Measurements from ENCODE around the gene PRUNE2. TPM values are rescaled to one million over a fixed set of nuclear protein-coding genes. Genes with fewer than 3 reads are reported as not detected.
"Not testable (repeated sequence)": the region's sequence is repeated elsewhere in the genome, so short reads cannot be mapped to it uniquely, and the experiment has no call there.

The PRUNE2 gene
- polyA plus RNA-seq (0.22 to 0.41 TPM (median 0.26 TPM) in 3 replicates), polyA minus RNA-seq (0.39 to 2.4 TPM (median 1.0 TPM) in 3 replicates)
- not detected for polyA plus RNA-seq (2011; ENCODE audit: low read depth)
- 0.56 and 0.80 TPM in 2 replicates for polyA plus RNA-seq (2011; cell fraction: cytosol; rRNA removed)
- 0.83 and 1.2 TPM in 2 replicates for polyA plus RNA-seq (2011; cell fraction: nucleus; rRNA removed)
- 0.45 and 0.54 TPM in 2 replicates for polyA plus RNA-seq (2012; ENCODE audit: low replicate concordance)
- polyA minus RNA-seq (2011; cell fraction: cytosol; rRNA and poly(A)+ RNA removed): 1.2 TPM
- polyA minus RNA-seq (2011; cell fraction: nucleus; rRNA and poly(A)+ RNA removed): 0.63 and 2.2 TPM in 2 replicates

- Histone ChIP-seq H3K27ac (ENCODE audit: control insufficient read depth, insufficient read depth, low read length) (no peak within 1 kb of the TSS), H3K4me2 (ENCODE audit: control insufficient read depth, extremely low read depth, insufficient read depth, low read depth, low read length) (peak within 1 kb of the TSS; percentile 89), H3K9ac (ENCODE audit: control insufficient read depth, extremely low read depth, insufficient read depth, low read length) (no peak within 1 kb of the TSS), H3K4me1 (ENCODE audit: control insufficient read depth, extremely low read depth, insufficient read depth, low read length) (peaks cover 9% of the 10 kb centered on the region), H3K4me3 (ENCODE audit: control insufficient read depth in 2 of 3, extremely low read depth in 1 of 3, insufficient read depth in 2 of 3, low read depth in 1 of 3, low read length in 3 of 3) (peak within 1 kb of the TSS; percentile 30 to 79 (median 67)), H3K9me3 (ENCODE audit: control insufficient read depth, low read depth, low read length) (no peaks in the 10 kb centered on the region), H3K9me1 (ENCODE audit: control insufficient read depth, extremely low read depth, insufficient read depth, low read length) (no peaks in the 10 kb centered on the region), H4K20me1 (ENCODE audit: control insufficient read depth, extremely low read depth, insufficient read depth, low read length) (no peaks in the 10 kb centered on the region), H3K27me3 (ENCODE audit: control insufficient read depth, extremely low read depth, insufficient read depth, low read length) (peaks cover 18% of the 10 kb centered on the region), H3K79me2 (ENCODE audit: control insufficient read depth, insufficient read depth, low read length) (no peaks in the 10 kb centered on the region), H3K36me3 (ENCODE audit: control insufficient read depth in 2 of 2, extremely low read depth in 1 of 2, insufficient read depth in 2 of 2, low read length in 2 of 2) (no peaks in the 10 kb centered on the region), H2AFZ (ENCODE audit: control insufficient read depth, low read length) (peak within 1 kb of the TSS; percentile 42)
- peak; percentile 8 for TF ChIP-seq EZH2 (IDR thresholded peaks at IDR 0.05; ENCODE audit: low read length)
- TF ChIP-seq CTCF (optimal IDR thresholded peaks at IDR 0.05 in 1 of 3, IDR thresholded peaks at IDR 0.05 in 1 of 3, conservative IDR thresholded peaks at IDR 0.05 in 1 of 3; ENCODE audit: extremely low read depth in 1 of 3, insufficient read depth in 2 of 3, low read length in 3 of 3): no peak
- dilution Hi-C loops (cut with MboI; ENCODE audit: extremely low pct_ligation_motif_present, low sequenced_read_pairs): no loop called here
- DNase-seq (ENCODE audit: low read depth, low spot score) (peak; percentile 28), FAIRE-seq (no peak)
These were observed at the start of gene PRUNE2 for GRCh38 chr9:76905791-76906646. Gene PRUNE2, minus strand, starts transcription at chr9:76906114. Its CDS starts 151 bp downstream, at chr9:76905963.

- H3K9me3 ChIP-seq (ENCODE audit: control insufficient read depth, low read depth, low read length); DNase-seq (ENCODE audit: low read depth, low spot score); H3K36me3 ChIP-seq (ENCODE audit: control insufficient read depth in 2 of 2, extremely low read depth in 1 of 2, insufficient read depth in 2 of 2, low read length in 2 of 2); H2AFZ ChIP-seq (ENCODE audit: control insufficient read depth, low read length); H3K27me3 ChIP-seq (ENCODE audit: control insufficient read depth, extremely low read depth, insufficient read depth, low read length); H3K9me1 ChIP-seq (ENCODE audit: control insufficient read depth, extremely low read depth, insufficient read depth, low read length); H3K9ac ChIP-seq (ENCODE audit: control insufficient read depth, extremely low read depth, insufficient read depth, low read length); H3K4me3 ChIP-seq (ENCODE audit: control insufficient read depth in 2 of 3, extremely low read depth in 1 of 3, insufficient read depth in 2 of 3, low read depth in 1 of 3, low read length in 3 of 3); H4K20me1 ChIP-seq (ENCODE audit: control insufficient read depth, extremely low read depth, insufficient read depth, low read length); H3K79me2 ChIP-seq (ENCODE audit: control insufficient read depth, insufficient read depth, low read length); FAIRE-seq; H3K27ac ChIP-seq (ENCODE audit: control insufficient read depth, insufficient read depth, low read length); H3K4me2 ChIP-seq (ENCODE audit: control insufficient read depth, extremely low read depth, insufficient read depth, low read depth, low read length); dilution Hi-C loops (cut with MboI; ENCODE audit: extremely low pct_ligation_motif_present, low sequenced_read_pairs); H3K4me1 ChIP-seq (ENCODE audit: control insufficient read depth, extremely low read depth, insufficient read depth, low read length): not testable (repeated sequence)
These were observed 49.5 kb upstream of the PRUNE2 start for GRCh38 chr9:76955406-76955805.

Data from keratinocyte (primary cell).